HG02571 (cell line): ENCODE measurements around the gene IER3.
"Not testable (repeated sequence)": the region's sequence is repeated elsewhere in the genome, so short reads cannot be mapped to it uniquely, and the experiment has no call there.

ENCODE experiments used
- ATAC-seq: cut with Tn5 transposase; IDR thresholded peaks from one replicate; pipeline ENCODE4 v1.9.1; 2021; ENCODE audit warnings: mild to moderate bottlenecking, moderate library complexity; ENCODE audit not compliant: unreplicated experiment

IER3 gene

GRCh38 chr6:30769088-30769852, 24.9 kb upstream of the IER3 start:
- no peak for ATAC-seq

- ATAC-seq = no peak
Observed at GRCh38 chr6:30768634-30769087, 24.3 kb upstream of the IER3 start.

GRCh38 chr6:30767944-30768301, 23.6 kb upstream of the IER3 start:
- no peak for ATAC-seq

- peak; percentile 55 for ATAC-seq
Observed at GRCh38 chr6:30767158-30767943, 23.0 kb upstream of the IER3 start.

GRCh38 chr6:30766461-30767157, 22.3 kb upstream of the IER3 start:
- ATAC-seq = no peak

- ATAC-seq = not testable (repeated sequence)
Observed at GRCh38 chr6:30765495-30765894, 21.1 kb upstream of the IER3 start.

- ATAC-seq = not testable (repeated sequence)
Observed at GRCh38 chr6:30764490-30765043, 20.2 kb upstream of the IER3 start.

- no peak for ATAC-seq
Observed at GRCh38 chr6:30763618-30764489, 19.5 kb upstream of the IER3 start.

GRCh38 chr6:30763155-30763617, 18.8 kb upstream of the IER3 start:
- ATAC-seq = no peak

GRCh38 chr6:30761791-30762429, 17.6 kb upstream of the IER3 start:
- ATAC-seq = no peak

- no peak for ATAC-seq
Observed at GRCh38 chr6:30760549-30760948, 16.2 kb upstream of the IER3 start.

- no peak for ATAC-seq
Observed at GRCh38 chr6:30759575-30760239, 15.4 kb upstream of the IER3 start.

GRCh38 chr6:30757261-30757904, 13.0 kb upstream of the IER3 start:
- no peak for ATAC-seq

GRCh38 chr6:30756405-30757003, 12.2 kb upstream of the IER3 start:
- not testable (repeated sequence) for ATAC-seq

- ATAC-seq = no peak
Observed at GRCh38 chr6:30754631-30755030, 10.3 kb upstream of the IER3 start.

GRCh38 chr6:30752157-30752927, 8.0 kb upstream of the IER3 start:
- ATAC-seq = no peak

- ATAC-seq = no peak
Observed at GRCh38 chr6:30750379-30750668, 6.0 kb upstream of the IER3 start.
